Osteocyte (in vitro differentiated cells): ENCODE data around the gene SIN3B. TPM values are rescaled to one million over a fixed set of nuclear protein-coding genes. Genes with fewer than 3 reads are reported as not detected.
A peak's percentile ranks its signal among the peaks of the same experiment; 100 is the strongest.

Experiments used
- DNase-seq: peaks from one replicate; pipeline ENCODE4 v3.0.0; 2021; ENCODE audit warnings: mixed read lengths; ENCODE audit not compliant: unreplicated experiment; ENCODE audit errors: extremely low spot score
- H3K27ac Mint-ChIP-seq: one replicate; pipeline ENCODE4 v1.8.0; 2021; ENCODE audit warnings: mild to moderate bottlenecking, mixed read lengths; ENCODE audit not compliant: unreplicated experiment
- H3K27me3 Mint-ChIP-seq: one replicate; pipeline ENCODE4 v1.8.0; 2021; ENCODE audit warnings: mixed read lengths; ENCODE audit not compliant: unreplicated experiment
- H3K36me3 Mint-ChIP-seq: one replicate; pipeline ENCODE4 v1.8.0; 2021; ENCODE audit warnings: mixed read lengths; ENCODE audit not compliant: unreplicated experiment
- H3K4me1 Mint-ChIP-seq: one replicate; pipeline ENCODE4 v1.8.0; 2021; ENCODE audit warnings: mixed read lengths; ENCODE audit not compliant: unreplicated experiment
- H3K4me3 Mint-ChIP-seq: one replicate; pipeline ENCODE4 v1.8.0; 2021; ENCODE audit warnings: mild to moderate bottlenecking, moderate library complexity, mixed read lengths; ENCODE audit not compliant: unreplicated experiment
- H3K9me3 Mint-ChIP-seq: one replicate; pipeline ENCODE4 v1.8.0; 2021; ENCODE audit warnings: mixed read lengths; ENCODE audit not compliant: unreplicated experiment
- total RNA-seq: library from RNA; stranded (reverse); gene quantifications from 2 replicates; pipeline ENCODE4 v1.2.1, GENCODE V29; 2021
- TF ChIP-seq, protein P1 (sequence below): fragments of 200-600 bp; sonication (generic); IDR thresholded peaks from 2 replicates; pipeline ENCODE4 v1.5.0; 2021; ENCODE audit warnings: antibody characterized with exemption, mild to moderate bottlenecking, moderate library complexity

Gene SIN3B
- total RNA-seq, 1 donor from 2014 or later = 80.0 TPM

DNA sequence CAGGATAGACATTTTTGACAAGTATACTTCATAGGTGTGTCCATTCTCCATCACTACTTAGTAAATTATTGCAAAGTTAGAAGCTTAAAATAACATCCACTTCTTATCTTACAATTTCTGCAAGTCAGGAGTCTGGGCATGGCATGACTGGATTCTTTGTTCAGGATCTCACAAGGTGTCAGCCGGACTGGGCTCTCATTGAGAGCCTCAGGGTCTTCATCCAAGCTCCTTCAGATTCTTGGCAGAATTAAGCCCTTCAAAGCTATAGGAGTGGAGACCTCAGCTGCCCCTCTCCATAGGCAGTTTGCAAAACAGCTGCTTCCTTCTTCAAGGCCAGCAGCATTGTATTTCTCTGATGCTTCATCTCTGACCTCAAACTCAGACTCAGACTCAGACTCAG is 9.1 kb upstream of the SIN3B start:
- peaks cover 19% of the 10 kb centered on the region for H3K4me1 Mint-ChIP-seq
- H3K27me3 Mint-ChIP-seq = peaks cover 9% of the 10 kb centered on the region
- H3K36me3 Mint-ChIP-seq = no peaks in the 10 kb centered on the region
- H3K4me3 Mint-ChIP-seq = no peak overlapping the region
- no peak for DNase-seq
- no peak overlapping the region for H3K27ac Mint-ChIP-seq
- TF ChIP-seq, protein P1, sequence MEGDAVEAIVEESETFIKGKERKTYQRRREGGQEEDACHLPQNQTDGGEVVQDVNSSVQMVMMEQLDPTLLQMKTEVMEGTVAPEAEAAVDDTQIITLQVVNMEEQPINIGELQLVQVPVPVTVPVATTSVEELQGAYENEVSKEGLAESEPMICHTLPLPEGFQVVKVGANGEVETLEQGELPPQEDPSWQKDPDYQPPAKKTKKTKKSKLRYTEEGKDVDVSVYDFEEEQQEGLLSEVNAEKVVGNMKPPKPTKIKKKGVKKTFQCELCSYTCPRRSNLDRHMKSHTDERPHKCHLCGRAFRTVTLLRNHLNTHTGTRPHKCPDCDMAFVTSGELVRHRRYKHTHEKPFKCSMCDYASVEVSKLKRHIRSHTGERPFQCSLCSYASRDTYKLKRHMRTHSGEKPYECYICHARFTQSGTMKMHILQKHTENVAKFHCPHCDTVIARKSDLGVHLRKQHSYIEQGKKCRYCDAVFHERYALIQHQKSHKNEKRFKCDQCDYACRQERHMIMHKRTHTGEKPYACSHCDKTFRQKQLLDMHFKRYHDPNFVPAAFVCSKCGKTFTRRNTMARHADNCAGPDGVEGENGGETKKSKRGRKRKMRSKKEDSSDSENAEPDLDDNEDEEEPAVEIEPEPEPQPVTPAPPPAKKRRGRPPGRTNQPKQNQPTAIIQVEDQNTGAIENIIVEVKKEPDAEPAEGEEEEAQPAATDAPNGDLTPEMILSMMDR = no peak
- no peaks in the 10 kb centered on the region for H3K9me3 Mint-ChIP-seq

- TF ChIP-seq, protein P1 = no peak
- Mint-ChIP-seq H3K27me3 (peaks cover 4% of the 10 kb centered on the region), H3K9me3 (no peaks in the 10 kb centered on the region), H3K4me3 (no peak overlapping the region), H3K27ac (no peak overlapping the region), H3K36me3 (no peaks in the 10 kb centered on the region), H3K4me1 (peaks cover 26% of the 10 kb centered on the region)
- no peak for DNase-seq
Measured at GRCh38 chr19:16821081-16821480, 8.1 kb upstream of the SIN3B start.

- DNase-seq = no peak
- Mint-ChIP-seq H3K27me3 (no peaks in the 10 kb centered on the region), H3K4me3 (no peak overlapping the region), H3K36me3 (no peaks in the 10 kb centered on the region), H3K27ac (peak overlapping the region; percentile 31), H3K4me1 (peaks cover 32% of the 10 kb centered on the region), H3K9me3 (no peaks in the 10 kb centered on the region)
- TF ChIP-seq, protein P1 = no peak
Measured at GRCh38 chr19:16822648-16823047, 6.5 kb upstream of the SIN3B start.

DNA sequence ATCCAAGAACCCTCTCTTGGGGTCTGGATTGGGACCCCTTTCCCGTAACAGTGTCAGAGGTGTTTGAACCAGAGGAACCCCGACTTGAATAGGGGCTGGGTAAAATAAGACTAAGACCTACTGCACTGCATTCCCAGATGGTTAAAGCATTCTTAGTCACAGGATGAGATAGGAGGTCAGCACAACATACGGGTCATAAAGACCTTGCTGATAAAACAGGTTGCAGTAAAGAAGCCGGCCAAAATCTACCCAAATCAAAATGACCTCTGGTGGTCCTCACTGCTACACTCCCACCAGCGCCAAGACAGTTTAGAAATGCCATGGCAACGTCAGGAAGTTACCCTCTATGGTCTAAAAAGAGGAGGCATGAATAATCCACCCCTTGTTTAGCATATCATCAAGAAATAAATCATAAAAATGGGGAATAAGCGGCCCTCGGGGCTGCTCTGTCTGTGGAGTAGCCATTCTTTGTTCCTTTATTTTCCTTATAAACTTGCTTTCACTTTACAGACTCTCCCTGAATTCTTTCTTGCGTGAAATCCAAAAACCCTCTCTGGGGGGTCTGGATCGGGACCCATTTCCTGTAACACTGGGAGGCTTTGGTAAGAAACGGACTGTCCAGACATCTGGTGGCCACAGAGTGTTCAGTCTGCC is 4.4 kb upstream of the SIN3B start:
- H3K27ac Mint-ChIP-seq = peak overlapping the region; percentile 96
- no peak for DNase-seq
- H3K9me3 Mint-ChIP-seq = no peaks in the 10 kb centered on the region

GRCh38 chr19:16825312-16826052 is 3.7 kb upstream of the SIN3B start:
- peaks cover 44% of the 10 kb centered on the region for H3K4me1 Mint-ChIP-seq
- no peaks in the 10 kb centered on the region for H3K9me3 Mint-ChIP-seq
- peak overlapping the region; percentile 96 for H3K27ac Mint-ChIP-seq
- TF ChIP-seq, protein P1 = no peak
- no peaks in the 10 kb centered on the region for H3K27me3 Mint-ChIP-seq
- no peaks in the 10 kb centered on the region for H3K36me3 Mint-ChIP-seq
- DNase-seq = no peak
- H3K4me3 Mint-ChIP-seq = peak overlapping the region; percentile 71

More for the DNA sequence above, 4.4 kb upstream of the SIN3B start:
- peaks cover 37% of the 10 kb centered on the region for H3K4me1 Mint-ChIP-seq
- peak overlapping the region; percentile 71 for H3K4me3 Mint-ChIP-seq
- H3K36me3 Mint-ChIP-seq = no peaks in the 10 kb centered on the region
- no peaks in the 10 kb centered on the region for H3K27me3 Mint-ChIP-seq
- TF ChIP-seq, protein P1 = peak; percentile 28
